Activated gamma-delta T cell (primary cell): Measurements from ENCODE around the gene RPP38.

ENCODE experiments used
- DNase-seq: peaks from one replicate; lab custom pipeline; 2025; lab: John Stamatoyannopoulos, UW

Gene RPP38

GRCh38 chr10:15152556-15152955 is 55.4 kb downstream of the RPP38 start:
- DNase-seq, result no peak
